SU-DHL-6 (cell line): Measurements from ENCODE around the gene CLIC6.

ENCODE experiments used
- H2AFZ ChIP-seq: fragments of 200-600 bp; sonication (generic); 2 replicates; pipeline ENCODE4 v1.6.1; 2014; ENCODE audit warnings: low read depth, mild to moderate bottlenecking, moderate library complexity, mixed read lengths, antibody characterized with exemption, low read length; ENCODE audit not compliant: severe bottlenecking
- H3F3A ChIP-seq: fragments of 200-600 bp; shearing (Covaris generic); 2 replicates; pipeline ENCODE4 v1.6.0; 2016; ENCODE audit warnings: antibody characterized with exemption, mild to moderate bottlenecking; ENCODE audit not compliant: insufficient read depth
- H3K27ac ChIP-seq: fragments of 200-600 bp; sonication (generic); 2 replicates; pipeline ENCODE4 v1.5.1; 2016; ENCODE audit warnings: low read depth, mild to moderate bottlenecking, low read length, moderate library complexity, mixed read lengths
- H3K27me3 ChIP-seq: fragments of 200-600 bp; sonication (generic), shearing (Covaris generic); 2 replicates; pipeline ENCODE4 v1.6.0; 2014; ENCODE audit warnings: mild to moderate bottlenecking, low read length
- H3K36me3 ChIP-seq: fragments of 200-600 bp; sonication (generic); 2 replicates; pipeline ENCODE4 v1.6.1; 2014; ENCODE audit warnings: mild to moderate bottlenecking, low read length, mixed read lengths
- H3K4me2 ChIP-seq: fragments of 300-600, 200-600 bp; shearing (Covaris generic), sonication (generic); 2 replicates; pipeline ENCODE4 v1.6.0; 2014; ENCODE audit warnings: low read length, low read depth, mild to moderate bottlenecking; ENCODE audit not compliant: poor library complexity, severe bottlenecking
- H3K4me3 ChIP-seq: fragments of 200-600 bp; sonication (generic); 2 replicates; pipeline ENCODE4 v1.5.1; 2014; ENCODE audit warnings: antibody characterized with exemption, low read length, mild to moderate bottlenecking, mixed read lengths; ENCODE audit not compliant: insufficient read depth, poor library complexity, severe bottlenecking
- H3K79me2 ChIP-seq: fragments of 200-600 bp; sonication (generic); 2 replicates; pipeline ENCODE4 v1.6.1; 2014; ENCODE audit warnings: mild to moderate bottlenecking, low read length, moderate library complexity; ENCODE audit not compliant: insufficient read depth
- H3K9ac ChIP-seq: fragments of 200-600 bp; sonication (generic); 2 replicates; pipeline ENCODE4 v1.7.0; 2014; ENCODE audit warnings: mild to moderate bottlenecking, low read length
- H3K9me2 ChIP-seq: fragments of 200-600 bp; sonication (generic); replicated peaks from 2 replicates; pipeline ENCODE4 v1.6.1; 2014; ENCODE audit warnings: low read length; ENCODE audit not compliant: insufficient read depth
- H3K9me3 ChIP-seq: fragments of 200-600 bp; sonication (generic); 2 replicates; pipeline ENCODE4 v1.6.1; 2014; ENCODE audit warnings: low read length, mixed read lengths; ENCODE audit not compliant: insufficient read depth
- H4K20me1 ChIP-seq: fragments of 200-600 bp; sonication (generic); 2 replicates; pipeline ENCODE4 v1.6.1; 2014; ENCODE audit warnings: low read depth, mild to moderate bottlenecking, antibody characterized with exemption, low read length, moderate library complexity, mixed read lengths
- EZH2phosphoT487 ChIP-seq: fragments of 200-600 bp; sonication (generic), shearing (Covaris generic); conservative IDR thresholded peaks from 2 replicates; pipeline ENCODE4 v1.6.1; 2018; ENCODE audit warnings: mild to moderate bottlenecking, antibody characterized with exemption, low read length, moderate library complexity, mixed read lengths
- TF ChIP-seq, protein P1 (sequence below): fragments of 200-600 bp; sonication (generic); IDR thresholded peaks from one replicate; pipeline ENCODE4 v1.5.1; 2017; ENCODE audit warnings: antibody characterized with exemption, mild to moderate bottlenecking, low read length, moderate library complexity; ENCODE audit not compliant: insufficient read depth, poor library complexity, severe bottlenecking

Gene CLIC6

GRCh38 chr21:34697826-34698225 lies 29.0 kb downstream of the CLIC6 start:
- Histone ChIP-seq H2AFZ (no peak overlapping the region), H3K9ac (no peak overlapping the region), H3K4me2 (no peak overlapping the region), H3K4me3 (no peak overlapping the region), H3K79me2 (no peaks in the 10 kb centered on the region), H3F3A (no peaks in the 10 kb centered on the region), H4K20me1 (no peaks in the 10 kb centered on the region), H3K9me3 (no peaks in the 10 kb centered on the region), H3K36me3 (no peaks in the 10 kb centered on the region), H3K27ac (no peak overlapping the region), H3K27me3 (no peaks in the 10 kb centered on the region), H3K9me2 (no peaks in the 10 kb centered on the region)
- TF ChIP-seq, protein P1, sequence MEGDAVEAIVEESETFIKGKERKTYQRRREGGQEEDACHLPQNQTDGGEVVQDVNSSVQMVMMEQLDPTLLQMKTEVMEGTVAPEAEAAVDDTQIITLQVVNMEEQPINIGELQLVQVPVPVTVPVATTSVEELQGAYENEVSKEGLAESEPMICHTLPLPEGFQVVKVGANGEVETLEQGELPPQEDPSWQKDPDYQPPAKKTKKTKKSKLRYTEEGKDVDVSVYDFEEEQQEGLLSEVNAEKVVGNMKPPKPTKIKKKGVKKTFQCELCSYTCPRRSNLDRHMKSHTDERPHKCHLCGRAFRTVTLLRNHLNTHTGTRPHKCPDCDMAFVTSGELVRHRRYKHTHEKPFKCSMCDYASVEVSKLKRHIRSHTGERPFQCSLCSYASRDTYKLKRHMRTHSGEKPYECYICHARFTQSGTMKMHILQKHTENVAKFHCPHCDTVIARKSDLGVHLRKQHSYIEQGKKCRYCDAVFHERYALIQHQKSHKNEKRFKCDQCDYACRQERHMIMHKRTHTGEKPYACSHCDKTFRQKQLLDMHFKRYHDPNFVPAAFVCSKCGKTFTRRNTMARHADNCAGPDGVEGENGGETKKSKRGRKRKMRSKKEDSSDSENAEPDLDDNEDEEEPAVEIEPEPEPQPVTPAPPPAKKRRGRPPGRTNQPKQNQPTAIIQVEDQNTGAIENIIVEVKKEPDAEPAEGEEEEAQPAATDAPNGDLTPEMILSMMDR: no peak
- TF ChIP-seq EZH2phosphoT487: no peak

GRCh38 chr21:34698270-34699015 lies 29.6 kb downstream of the CLIC6 start:
- no peak overlapping the region for H3K9ac ChIP-seq

DNA sequence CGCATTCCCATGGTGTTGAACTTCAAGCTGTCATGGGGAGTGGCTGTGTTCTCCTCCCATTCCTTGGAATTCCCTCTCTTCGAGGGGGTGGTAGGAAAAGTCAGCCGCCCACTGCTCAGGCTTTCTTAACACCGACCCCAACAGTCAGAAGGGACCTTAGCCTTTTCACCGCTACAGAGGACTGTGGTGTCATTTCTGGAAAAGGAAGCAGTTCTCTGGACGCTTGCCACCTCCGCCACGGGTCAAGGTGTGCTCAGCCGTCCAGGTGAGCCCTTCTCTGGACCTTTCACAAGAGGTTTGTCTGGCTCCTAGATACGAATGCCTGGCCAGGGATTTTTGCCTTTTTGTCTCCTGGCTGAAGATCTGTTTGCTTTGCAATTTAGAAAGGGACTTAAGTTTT lies 31.8 kb downstream of the CLIC6 start:
- H2AFZ ChIP-seq: no peak overlapping the region
- H3K4me2 ChIP-seq: no peak overlapping the region
- TF ChIP-seq, protein P1: no peak
- TF ChIP-seq EZH2phosphoT487: no peak
- no peak overlapping the region for H3K27ac ChIP-seq
- no peaks in the 10 kb centered on the region for H4K20me1 ChIP-seq
- no peak overlapping the region for H3K9ac ChIP-seq
- no peaks in the 10 kb centered on the region for H3F3A ChIP-seq
- no peaks in the 10 kb centered on the region for H3K36me3 ChIP-seq
- H3K4me3 ChIP-seq: no peak overlapping the region
- H3K79me2 ChIP-seq: no peaks in the 10 kb centered on the region
- no peaks in the 10 kb centered on the region for H3K9me3 ChIP-seq
- H3K9me2 ChIP-seq: no peaks in the 10 kb centered on the region
- H3K27me3 ChIP-seq: no peaks in the 10 kb centered on the region

More at GRCh38 chr21:34698270-34699015, 29.6 kb downstream of the CLIC6 start:
- H3K9me3 ChIP-seq: no peaks in the 10 kb centered on the region
- no peaks in the 10 kb centered on the region for H3K79me2 ChIP-seq
- H3K4me2 ChIP-seq: no peak overlapping the region
- no peak overlapping the region for H3K27ac ChIP-seq
- no peaks in the 10 kb centered on the region for H3K27me3 ChIP-seq
- no peak overlapping the region for H2AFZ ChIP-seq
- H3K36me3 ChIP-seq: no peaks in the 10 kb centered on the region
- no peak for TF ChIP-seq EZH2phosphoT487
- TF ChIP-seq, protein P1: no peak
- no peaks in the 10 kb centered on the region for H3F3A ChIP-seq
- no peak overlapping the region for H3K4me3 ChIP-seq
- no peaks in the 10 kb centered on the region for H4K20me1 ChIP-seq
- no peaks in the 10 kb centered on the region for H3K9me2 ChIP-seq
